Dedifferentiated amniotic fluid mesenchymal stem cell (primary cell): ENCODE data around the gene BICD1.

ENCODE experiments used
- DNase-seq: peaks from one replicate; pipeline ENCODE4 v3.0.0-alpha.2; 2016; ENCODE audit errors: extremely low spot score

BICD1 gene

DNA sequence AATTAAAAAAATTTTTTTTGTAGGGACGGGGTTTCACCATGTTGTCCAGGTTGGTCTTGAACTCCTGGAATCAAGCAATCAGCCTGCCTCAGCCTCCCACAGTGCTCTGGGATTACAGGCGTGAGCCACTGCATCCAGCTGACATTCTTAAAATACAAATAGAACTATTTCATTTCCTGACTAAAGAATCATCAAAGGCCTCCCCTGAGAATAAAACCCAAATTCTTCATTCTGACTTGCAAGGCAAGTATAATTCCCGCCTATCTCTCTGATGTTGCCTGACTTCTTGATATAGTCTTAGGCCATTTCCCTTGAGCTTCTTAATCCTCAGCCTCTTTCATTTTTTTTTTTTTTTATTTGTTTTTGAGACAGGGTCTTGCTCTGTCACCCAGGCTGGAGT lies 4.4 kb upstream of the BICD1 start:
- DNase-seq, result no peak

DNA sequence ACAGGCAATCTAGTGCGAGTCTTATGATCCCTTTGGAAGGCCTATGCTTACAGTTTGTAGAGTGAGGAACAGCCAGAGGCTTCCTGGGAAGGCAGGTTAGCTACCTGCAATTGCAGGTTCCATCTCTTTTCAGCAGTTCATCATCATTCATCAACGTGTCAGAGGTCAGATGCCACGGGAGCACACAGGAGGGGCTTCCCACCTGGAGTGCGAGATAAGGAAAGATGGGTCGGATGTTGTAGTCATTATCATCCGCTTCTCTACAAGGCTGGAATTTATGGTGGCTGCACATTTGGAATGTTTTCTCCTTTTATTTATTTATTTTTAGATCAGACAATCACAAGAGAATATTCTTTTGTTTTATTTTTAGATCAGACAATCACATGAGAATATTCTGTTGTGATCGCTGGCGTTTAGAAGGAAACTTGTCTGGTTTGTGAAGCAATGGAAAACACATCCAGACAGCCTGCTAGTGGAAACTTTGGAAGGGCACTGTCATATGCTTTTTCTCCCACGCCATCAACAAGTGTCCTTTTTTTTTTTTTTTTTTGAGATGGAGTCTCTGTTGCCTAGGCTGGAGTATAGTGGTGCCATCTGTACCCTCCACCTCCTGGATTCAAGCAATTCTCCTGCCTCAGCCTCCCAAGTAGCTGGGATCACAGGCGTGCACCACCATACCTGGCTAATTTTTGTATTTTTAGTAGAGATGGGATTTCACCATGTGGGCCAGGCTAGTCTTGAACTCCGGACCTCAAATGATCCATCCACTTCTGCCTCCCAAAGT lies 1.9 kb upstream of the BICD1 start:
- DNase-seq, result no peak

DNA sequence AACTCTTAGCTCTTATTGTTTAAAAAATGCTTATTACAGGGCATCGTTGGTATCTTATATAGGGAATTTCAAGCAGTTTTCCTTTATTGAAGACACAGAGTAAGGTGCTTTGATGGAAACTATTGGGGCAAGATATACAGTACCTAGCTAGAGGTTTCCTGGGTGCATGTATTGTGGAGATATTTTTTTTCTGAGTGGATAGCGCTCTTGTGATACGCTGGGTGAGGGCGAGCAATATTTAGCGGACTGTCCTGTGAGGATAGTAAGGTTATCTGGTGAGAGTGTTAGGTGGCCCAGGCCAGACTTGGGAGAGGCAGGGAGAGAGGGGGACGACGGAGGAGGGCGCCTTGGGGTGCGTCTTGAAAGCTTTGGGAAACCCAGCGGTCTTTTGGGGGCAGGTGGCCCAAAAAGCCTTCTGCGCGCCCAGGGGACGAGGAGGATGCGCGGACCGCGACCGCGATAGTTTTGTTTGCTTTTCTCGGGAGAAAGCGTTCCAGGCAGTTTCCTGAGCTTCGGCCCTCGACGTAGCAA lies 596 bp upstream of the BICD1 start:
- no peak for DNase-seq

DNA sequence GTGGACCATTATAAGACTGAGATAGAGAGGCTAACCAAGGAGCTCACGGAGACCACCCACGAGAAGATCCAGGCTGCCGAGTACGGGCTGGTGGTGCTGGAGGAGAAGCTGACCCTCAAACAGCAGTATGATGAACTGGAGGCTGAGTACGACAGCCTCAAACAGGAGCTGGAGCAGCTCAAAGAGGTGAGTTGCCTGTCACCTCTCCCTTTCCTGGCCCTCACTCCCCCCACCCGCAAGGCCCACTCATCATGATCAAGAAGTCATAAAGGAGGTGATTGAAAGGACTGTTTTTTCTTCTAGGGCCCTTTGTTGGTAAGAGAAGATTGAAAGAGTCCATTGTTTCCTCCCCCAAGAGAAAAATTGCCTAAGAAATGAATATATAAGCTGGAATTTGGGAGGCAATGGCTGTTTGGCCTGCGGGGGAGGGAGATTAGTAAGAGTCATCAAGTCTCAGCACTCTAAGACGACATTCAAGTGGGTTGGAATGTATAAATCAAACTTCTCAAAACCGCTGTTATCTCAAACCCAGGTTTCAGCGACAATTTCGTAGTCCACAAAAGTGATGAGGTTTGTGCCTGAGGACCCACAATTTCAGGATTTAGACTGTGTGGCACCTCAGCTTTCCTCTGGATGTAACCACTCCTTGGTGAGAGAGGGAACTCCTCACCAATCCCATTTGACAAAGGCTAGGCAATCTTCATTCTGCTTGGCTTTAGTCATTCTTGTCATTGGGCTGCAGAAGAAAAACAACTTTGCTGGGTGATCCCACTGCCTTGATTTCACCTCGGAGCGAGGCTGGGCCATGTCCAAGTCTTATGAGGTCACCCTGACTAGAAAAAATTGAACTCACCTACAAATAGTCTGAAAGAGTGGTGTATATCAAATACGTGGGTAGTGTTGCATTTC lies 966 bp downstream of the BICD1 start:
- DNase-seq, result peak; percentile 56

DNA sequence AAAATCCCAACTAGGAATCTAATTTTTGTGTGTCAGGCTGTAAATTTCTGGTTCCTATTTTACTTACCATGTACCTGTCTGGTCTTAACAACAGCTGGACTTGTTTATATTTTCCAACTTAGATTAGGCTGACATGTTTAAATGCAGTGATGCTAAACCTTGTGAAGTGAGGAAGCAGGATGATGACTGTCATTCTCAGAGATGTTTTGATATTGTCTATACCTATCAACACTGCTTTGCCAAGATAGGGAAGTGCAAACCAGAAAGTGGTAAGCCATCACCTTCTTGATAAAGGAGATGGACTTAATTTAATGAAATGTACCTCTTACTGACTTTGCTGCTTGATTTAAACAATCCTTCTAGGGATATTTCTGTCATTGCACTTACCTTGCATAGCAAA lies 2.1 kb downstream of the BICD1 start:
- no peak for DNase-seq

DNA sequence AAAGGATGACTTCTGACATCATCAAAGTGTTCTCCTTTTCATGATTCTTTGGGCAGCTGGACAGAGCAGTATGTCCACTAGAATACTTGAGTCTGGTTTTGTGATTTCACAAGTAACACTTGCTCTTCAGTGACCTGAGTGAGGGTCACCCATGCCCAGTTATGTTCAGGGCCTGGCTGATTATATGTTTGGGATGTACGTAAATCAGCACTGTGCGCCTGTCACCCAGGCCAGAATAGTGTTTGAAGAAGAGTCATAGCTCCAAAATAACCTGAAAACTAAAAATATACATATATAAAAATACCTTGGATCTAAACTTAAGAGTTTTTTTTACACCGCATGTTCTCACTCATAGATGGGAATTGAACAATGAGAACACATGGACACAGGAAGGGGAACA lies 3.8 kb downstream of the BICD1 start:
- no peak for DNase-seq

DNA sequence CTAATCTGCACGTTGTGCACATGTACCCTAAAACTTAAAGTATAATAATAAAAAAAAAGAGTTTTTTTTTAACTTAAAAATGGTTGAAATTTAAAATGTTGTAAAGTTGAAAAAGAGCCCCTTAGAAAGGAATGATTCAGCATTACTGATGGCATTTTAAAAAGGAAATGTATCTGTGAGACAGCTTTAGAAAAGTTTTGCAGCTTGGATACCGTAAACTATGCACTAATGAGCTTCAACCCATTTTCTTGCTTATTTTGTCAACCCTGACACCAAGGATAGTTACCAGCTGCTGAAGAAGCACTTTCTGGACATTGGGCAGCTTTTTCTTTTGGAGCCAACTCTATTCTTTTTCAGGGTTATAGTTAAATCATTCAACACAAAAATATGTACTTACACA lies 4.3 kb downstream of the BICD1 start:
- no peak for DNase-seq

DNA sequence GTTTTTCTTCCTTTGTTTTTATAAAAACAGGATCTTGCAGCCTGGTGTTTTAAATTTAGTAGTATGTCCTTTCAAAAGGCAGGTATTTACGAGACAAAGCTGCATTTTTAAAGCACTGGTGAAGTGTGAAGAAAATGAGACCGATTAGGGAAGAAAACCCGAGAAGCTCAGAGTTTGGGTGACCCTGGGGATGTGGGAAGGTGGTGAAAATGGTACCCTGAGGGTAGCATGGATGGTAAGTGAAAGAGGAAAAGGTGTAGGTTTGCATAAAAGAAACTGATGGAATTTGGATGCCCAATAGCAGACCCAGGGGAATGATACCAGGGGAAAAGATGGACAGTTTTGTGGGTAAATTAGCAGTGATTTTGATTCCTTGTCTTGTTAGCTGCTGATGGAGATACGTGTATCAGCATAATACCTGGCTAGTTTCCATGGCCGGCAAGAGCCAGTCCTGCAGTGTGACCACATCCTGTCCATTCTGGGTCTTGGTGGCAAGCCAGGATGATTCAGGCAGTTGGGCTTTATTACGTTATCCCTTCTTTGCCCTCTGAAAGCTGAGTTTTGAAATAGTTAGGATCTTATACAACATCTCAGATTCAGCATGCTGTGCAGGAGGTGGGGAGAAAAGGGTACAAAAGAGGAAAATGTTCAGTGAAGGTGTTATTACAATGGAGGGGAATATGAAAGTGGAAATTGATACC lies 8.9 kb downstream of the BICD1 start:
- peak; percentile 98 for DNase-seq

DNA sequence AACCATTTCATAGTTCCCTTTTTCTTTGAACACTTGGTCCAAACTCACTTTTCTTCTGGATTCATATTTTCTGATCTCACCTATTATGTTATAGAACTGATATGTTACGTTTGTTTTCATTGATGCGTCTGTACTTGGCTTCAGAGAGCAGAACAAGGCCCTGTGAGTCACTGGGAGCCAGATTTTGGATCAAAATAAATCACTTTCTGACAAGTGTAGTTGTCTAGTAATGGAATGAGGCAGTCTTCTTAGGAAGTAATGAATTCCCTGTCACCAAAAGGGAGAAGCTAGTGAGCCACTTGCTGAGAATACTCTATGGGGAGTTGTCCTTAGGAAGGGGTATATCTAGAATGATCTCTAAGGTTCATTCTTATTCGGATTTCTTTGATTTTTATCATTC lies 10.2 kb downstream of the BICD1 start:
- DNase-seq, result no peak

DNA sequence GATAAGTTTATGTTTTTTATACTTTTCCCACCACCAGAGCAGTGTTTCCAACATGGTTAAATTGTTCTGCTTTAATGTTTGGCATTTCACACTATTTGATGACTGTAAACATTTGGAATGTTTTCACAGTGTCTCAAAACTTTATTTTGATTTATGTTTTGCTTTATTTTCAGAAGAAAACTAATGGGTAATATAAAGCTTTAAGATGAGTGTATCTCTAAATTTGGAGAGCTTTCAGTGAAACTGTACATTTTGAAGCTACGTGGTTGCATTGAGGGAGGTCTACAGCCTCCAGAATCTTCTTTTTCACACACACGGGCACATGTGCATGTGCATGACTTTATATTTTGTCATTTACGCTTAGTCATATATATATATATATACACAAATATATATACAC lies 10.7 kb downstream of the BICD1 start:
- DNase-seq, result no peak

DNA sequence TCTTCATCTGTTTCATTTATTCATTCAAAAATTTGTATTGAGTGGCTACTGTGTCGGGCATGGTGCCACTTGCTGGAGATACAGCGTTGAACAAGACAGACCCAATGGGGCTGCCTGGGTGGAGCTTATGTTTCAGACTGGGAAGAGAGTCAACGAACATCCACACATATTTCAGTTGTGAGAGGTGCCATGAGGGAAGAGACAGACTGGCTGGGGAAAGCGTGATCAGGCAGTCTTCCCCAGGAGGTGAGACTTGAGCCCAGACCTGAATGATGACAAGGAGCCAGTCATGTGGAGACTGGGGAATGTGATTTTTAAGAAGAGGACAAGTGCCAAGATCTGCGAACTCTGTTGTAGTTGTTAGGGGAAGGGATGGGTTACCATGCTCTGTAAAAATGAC lies 12.2 kb downstream of the BICD1 start:
- no peak for DNase-seq

DNA sequence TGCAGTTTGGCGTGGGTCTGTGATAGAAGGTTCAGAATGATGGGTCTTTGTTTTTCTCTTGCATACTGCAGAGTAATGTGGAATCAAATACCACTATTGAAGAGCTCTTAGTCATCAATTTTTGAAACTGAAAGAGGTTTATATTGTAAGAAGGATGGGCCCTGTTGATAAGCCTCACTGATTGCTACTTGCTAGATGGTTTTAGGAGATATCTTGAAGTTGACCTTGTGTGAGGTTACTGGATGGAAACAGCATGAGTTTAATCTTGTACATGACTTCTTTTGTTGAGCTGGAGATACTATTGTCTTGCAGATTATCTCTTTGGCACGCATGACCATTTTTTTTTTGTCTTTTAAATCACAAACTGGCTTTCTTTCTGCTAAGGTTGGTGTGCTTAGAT lies 13.8 kb downstream of the BICD1 start:
- DNase-seq, result no peak

DNA sequence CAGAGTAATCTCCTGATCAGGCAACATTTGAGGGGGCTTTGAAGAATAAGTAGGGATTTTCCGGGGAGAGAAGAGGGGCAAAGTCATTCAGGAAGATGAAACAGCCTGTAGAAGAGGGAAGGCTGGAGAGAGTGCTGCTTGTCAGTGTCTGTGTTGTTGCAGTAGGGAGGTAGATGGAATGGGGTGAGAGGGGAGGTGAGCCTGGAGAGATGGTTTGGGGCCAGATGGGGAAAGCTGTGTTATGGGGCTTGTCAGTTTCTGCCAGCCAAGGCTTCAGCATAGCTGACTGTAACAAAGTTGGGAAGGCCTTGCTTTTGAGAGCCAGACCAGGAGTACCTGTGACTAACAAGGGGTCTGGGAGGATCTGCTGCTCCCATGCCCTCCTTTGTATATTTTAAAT lies 18.0 kb downstream of the BICD1 start:
- no peak for DNase-seq

DNA sequence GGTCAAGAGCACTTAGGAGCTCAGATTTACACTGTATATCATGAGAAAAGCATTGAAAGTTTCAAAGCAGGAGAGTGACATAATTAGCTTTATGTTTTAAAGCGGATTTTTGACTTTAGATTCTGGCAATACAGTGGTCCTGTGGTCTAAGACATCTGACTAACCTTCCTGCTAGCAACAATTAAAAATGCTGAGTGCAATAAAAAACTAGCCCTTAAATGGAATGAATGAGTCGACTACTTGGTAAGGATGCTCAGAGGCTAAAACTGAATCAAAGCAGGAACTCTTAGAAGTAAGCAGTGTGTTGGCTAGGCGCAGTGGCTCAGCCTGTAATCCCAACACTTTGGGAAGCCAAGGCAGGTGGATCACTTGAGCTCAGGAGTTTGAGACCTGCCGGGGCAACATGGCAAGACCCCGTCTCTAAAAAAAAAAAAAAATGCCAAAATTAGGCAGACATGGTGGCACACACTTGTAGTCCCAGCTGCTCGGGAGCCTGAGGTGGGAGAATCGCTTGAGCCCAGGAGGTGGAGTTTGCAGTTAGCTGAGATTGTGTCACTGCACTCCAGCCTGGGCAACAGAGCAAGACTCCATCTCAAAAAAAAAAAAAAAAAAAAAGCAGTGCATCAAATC lies 18.9 kb downstream of the BICD1 start:
- DNase-seq, result no peak

DNA sequence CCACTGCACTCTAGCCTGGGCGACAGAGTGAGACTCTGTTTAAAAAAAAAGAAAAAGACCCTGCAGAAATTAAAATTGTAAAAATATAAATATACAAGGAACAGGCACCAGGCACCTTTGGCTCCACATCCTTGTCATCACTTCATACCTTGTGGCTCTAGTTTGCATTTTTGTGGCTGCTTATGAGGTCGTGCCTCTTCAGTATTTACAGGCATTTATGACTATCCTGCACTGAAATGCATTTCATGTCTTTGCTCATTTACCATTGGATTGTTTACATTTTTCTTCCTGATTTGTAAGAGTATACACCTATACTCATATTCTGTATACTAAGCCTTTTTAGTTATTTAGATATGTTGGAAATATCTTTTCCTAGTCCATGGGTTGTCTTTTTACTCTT lies 20.1 kb downstream of the BICD1 start:
- DNase-seq, result peak; percentile 40

DNA sequence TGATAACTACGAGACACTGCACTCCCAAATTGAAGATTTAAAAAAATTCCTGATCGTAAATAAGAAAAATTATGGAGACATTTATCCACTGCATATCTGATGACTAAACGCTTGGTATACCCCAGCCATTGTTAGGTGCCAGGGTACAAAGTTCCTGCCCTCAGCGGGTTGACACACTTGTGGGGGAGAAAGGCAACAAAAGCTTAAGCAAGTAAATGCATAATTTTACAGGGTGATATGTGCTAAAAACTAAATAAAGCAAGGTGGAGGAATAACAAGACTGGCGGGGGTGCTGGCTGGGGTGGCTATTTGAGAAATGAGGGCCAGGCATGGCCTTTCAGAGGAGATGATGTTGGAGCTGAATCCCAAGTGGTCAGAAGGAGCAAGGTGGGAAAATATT lies 25.0 kb downstream of the BICD1 start:
- no peak for DNase-seq

DNA sequence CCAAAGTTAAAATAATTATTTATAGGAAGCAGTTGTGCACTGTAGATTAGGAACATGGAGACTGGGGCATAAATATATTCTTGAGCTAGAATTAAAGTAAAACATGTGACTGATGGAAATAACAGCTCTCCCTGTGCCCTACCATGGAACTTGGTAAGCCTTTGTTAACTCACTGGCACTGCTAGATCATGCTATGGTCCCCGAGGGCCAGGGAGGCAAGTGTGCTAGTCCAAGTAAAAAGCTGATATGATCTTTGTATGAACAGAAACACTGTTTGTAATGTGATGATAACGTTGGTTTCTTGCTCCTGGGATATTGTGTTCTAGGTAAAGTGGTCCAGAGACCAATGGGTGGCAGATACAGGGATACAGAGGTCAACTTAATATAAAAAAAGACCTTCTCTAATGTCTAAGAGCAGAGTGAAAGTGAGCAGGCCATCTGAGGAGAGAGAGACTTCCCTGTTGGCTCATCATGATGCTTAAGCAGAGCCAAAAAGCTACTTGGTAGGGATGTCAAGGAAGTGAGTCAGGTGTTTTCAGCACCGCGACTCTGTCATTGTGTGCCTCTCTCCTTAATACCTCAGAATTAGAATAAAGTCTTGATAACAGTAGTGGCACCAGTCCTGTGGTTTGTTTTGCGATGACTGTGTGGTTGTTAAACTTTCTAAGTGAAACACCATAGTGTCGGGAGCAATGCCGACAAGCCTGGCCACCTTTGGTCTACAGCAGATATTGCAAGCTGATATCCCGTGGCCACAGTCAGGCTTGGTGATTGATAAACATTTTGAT lies 27.6 kb downstream of the BICD1 start:
- DNase-seq, result no peak

DNA sequence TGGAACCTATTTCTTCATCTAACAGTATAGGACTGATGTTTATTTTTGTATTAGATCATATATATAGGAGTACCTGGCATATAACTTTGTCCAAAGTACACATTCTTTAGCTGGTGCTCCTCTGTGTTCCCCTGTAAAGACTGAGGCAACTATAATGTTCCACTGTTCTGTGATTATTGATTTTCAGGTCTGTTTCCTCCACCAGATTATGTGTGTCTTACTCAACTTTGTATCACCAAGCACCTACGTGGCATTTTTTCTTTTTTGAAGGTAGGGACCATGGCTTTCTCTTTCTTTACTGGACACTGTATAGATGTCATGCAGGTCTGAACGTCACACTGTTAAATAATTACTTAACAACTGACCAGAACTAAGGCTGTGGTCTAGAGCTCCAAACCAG lies 29.3 kb downstream of the BICD1 start:
- no peak for DNase-seq

DNA sequence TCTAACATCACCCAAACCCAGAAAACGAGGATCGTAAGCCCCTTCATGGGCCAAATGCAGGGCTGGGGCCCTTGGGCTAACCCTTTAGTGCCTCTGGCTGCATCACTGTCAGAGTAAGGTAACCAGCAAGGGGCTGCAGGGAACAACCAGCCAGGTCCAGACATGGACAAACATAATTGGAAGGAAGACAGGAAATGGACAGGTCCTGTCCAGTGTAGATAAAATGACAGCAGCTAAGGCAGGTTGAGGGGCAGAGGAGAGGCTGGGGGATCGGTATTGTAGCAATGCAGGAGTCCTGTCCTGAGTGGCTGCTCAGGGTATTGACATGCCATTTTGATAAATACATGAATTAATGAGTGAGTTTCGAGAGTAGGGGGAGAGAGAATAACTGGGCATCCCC lies 29.8 kb downstream of the BICD1 start:
- no peak for DNase-seq

DNA sequence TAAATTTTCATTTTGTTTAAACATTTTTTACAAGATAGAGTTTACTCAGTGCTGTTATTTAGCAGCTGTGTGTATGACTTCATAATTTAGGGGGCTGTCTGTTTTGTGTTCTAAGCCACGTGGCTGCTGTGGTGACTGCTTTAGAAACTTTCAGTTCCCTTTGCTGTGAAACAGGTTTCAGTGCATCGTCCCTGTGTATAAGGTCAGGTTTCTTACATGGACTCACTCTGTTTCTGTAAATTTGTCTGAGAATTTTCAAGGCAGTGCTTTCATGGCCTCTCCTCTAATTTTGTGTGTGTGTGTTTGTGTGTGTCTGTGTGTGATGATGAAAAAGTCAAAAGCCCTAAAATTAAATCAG lies 32.4 kb downstream of the BICD1 start:
- no peak for DNase-seq

DNA sequence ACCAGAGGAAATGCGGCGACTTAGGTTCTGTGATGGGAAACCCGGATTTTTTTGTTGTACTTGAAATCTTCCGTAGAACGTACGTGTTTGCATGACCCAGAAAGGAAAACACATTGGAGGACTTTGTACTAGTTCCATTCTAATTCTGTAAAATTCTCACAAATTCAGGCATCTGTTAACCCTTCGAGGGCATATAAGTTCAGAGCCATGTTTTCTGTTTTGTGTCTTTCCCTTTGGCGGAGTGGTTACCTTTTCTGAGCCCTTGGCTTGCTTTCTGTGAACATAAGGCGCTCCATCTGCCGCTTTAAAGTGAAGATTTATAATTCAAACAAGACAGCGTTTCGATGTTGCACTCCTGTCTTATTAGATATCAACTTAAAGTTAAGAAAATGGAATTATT lies 34.2 kb downstream of the BICD1 start:
- no peak for DNase-seq
